Type B pancreatic cell (in vitro differentiated cells): ENCODE data around the gene MYO1E. TPM values are rescaled to one million over a fixed set of nuclear protein-coding genes. Genes with fewer than 3 reads are reported as not detected.

Source experiments
- DNase-seq: peaks from one replicate; pipeline ENCODE4 v3.0.0; 2021; ENCODE audit warnings: mixed read lengths; ENCODE audit not compliant: unreplicated experiment; ENCODE audit errors: extremely low spot score
- H3K27ac Mint-ChIP-seq: 2 replicates; pipeline ENCODE4 v1.8.0; 2021; ENCODE audit warnings: mild to moderate bottlenecking, mixed read lengths
- H3K27me3 Mint-ChIP-seq: 2 replicates; pipeline ENCODE4 v1.8.0; 2021; ENCODE audit warnings: mixed read lengths
- H3K36me3 Mint-ChIP-seq: 2 replicates; pipeline ENCODE4 v1.8.0; 2021; ENCODE audit warnings: mixed read lengths
- H3K4me1 Mint-ChIP-seq: one replicate; pipeline ENCODE4 v1.8.0; 2021; ENCODE audit warnings: mixed read lengths; ENCODE audit not compliant: unreplicated experiment
- H3K4me3 Mint-ChIP-seq: 2 replicates; pipeline ENCODE4 v1.8.0; 2021; ENCODE audit warnings: mild to moderate bottlenecking, mixed read lengths
- H3K9me3 Mint-ChIP-seq: 2 replicates; pipeline ENCODE4 v1.8.0; 2021; ENCODE audit warnings: mixed read lengths
- CTCF ChIP-seq: fragments of 200-600 bp; sonication (generic); conservative IDR thresholded peaks from 2 replicates; pipeline ENCODE4 v1.5.0; 2021; ENCODE audit warnings: antibody characterized with exemption, mild to moderate bottlenecking
- total RNA-seq: library from RNA; stranded (reverse); gene quantifications from 2 replicates; pipeline ENCODE4 v1.2.1, GENCODE V29; 2021; ENCODE audit warnings: low replicate concordance

MYO1E gene
- total RNA-seq, 1 donor from 2014 or later = 55.6 TPM

GRCh38 chr15:59143281-59143680 lies 229.4 kb downstream of the MYO1E start:
- TF ChIP-seq CTCF = no peak
- DNase-seq = no peak
- no peaks in the 10 kb centered on the region for H3K9me3 Mint-ChIP-seq
- no peaks in the 10 kb centered on the region for H3K27me3 Mint-ChIP-seq
- no peak overlapping the region for H3K27ac Mint-ChIP-seq
- H3K4me3 Mint-ChIP-seq = no peak overlapping the region
- peaks cover 12% of the 10 kb centered on the region for H3K36me3 Mint-ChIP-seq
- H3K4me1 Mint-ChIP-seq = no peaks in the 10 kb centered on the region

- peaks cover 22% of the 10 kb centered on the region for H3K36me3 Mint-ChIP-seq
- TF ChIP-seq CTCF = no peak
- no peaks in the 10 kb centered on the region for H3K9me3 Mint-ChIP-seq
- H3K4me1 Mint-ChIP-seq = no peaks in the 10 kb centered on the region
- no peak overlapping the region for H3K27ac Mint-ChIP-seq
- H3K4me3 Mint-ChIP-seq = no peak overlapping the region
- no peaks in the 10 kb centered on the region for H3K27me3 Mint-ChIP-seq
- DNase-seq = no peak
Measured at GRCh38 chr15:59140422-59141226, 232.0 kb downstream of the MYO1E start.

GRCh38 chr15:59138243-59138642 lies 234.4 kb downstream of the MYO1E start:
- peak; percentile 62 for TF ChIP-seq CTCF
- H3K36me3 Mint-ChIP-seq = peaks cover 25% of the 10 kb centered on the region
- H3K9me3 Mint-ChIP-seq = no peaks in the 10 kb centered on the region
- no peaks in the 10 kb centered on the region for H3K27me3 Mint-ChIP-seq
- no peak for DNase-seq
- H3K4me1 Mint-ChIP-seq = no peaks in the 10 kb centered on the region
- no peak overlapping the region for H3K27ac Mint-ChIP-seq
- H3K4me3 Mint-ChIP-seq = no peak overlapping the region

- Mint-ChIP-seq H3K4me1 (no peaks in the 10 kb centered on the region), H3K27me3 (no peaks in the 10 kb centered on the region), H3K36me3 (peaks cover 28% of the 10 kb centered on the region), H3K4me3 (no peak overlapping the region), H3K9me3 (no peaks in the 10 kb centered on the region), H3K27ac (no peak overlapping the region)
- no peak for DNase-seq
- no peak for TF ChIP-seq CTCF
Measured at GRCh38 chr15:59137566-59137965, 235.1 kb downstream of the MYO1E start.

GRCh38 chr15:59133929-59134427 lies 238.7 kb downstream of the MYO1E start:
- Mint-ChIP-seq H3K9me3 (peaks cover 5% of the 10 kb centered on the region), H3K27me3 (no peaks in the 10 kb centered on the region), H3K27ac (no peak overlapping the region), H3K4me3 (no peak overlapping the region), H3K36me3 (peaks cover 44% of the 10 kb centered on the region), H3K4me1 (no peaks in the 10 kb centered on the region)
- TF ChIP-seq CTCF = no peak
- no peak for DNase-seq
